ENCODE data around the gene N4BP3.
A peak's percentile ranks its signal among the peaks of the same experiment; 100 is the strongest.
"Not testable (repeated sequence)": the region's sequence is repeated elsewhere in the genome, so short reads cannot be mapped to it uniquely, and the experiment has no call there.

Gene N4BP3, protein sequence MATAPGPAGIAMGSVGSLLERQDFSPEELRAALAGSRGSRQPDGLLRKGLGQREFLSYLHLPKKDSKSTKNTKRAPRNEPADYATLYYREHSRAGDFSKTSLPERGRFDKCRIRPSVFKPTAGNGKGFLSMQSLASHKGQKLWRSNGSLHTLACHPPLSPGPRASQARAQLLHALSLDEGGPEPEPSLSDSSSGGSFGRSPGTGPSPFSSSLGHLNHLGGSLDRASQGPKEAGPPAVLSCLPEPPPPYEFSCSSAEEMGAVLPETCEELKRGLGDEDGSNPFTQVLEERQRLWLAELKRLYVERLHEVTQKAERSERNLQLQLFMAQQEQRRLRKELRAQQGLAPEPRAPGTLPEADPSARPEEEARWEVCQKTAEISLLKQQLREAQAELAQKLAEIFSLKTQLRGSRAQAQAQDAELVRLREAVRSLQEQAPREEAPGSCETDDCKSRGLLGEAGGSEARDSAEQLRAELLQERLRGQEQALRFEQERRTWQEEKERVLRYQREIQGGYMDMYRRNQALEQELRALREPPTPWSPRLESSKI

GRCh38 chr5:178113141-178113787, at the start of gene N4BP3:
TSS of gene N4BP3 (plus strand) at chr5:178113532. CDS start at chr5:178119584, 6,052 bp downstream.
- peak within 1 kb of the TSS in 1 of 2 donors; percentile 20 for H3K4me3 ChIP-seq (ENCODE audit: low read depth in 1 of 2, low read length in 2 of 2)
- no peaks in the 10 kb centered on the region for H3K36me3 ChIP-seq (ENCODE audit: insufficient read depth, low read length)
- H3K27me3 ChIP-seq (ENCODE audit: control insufficient read depth in 1 of 2, insufficient read depth in 2 of 2, low read length in 2 of 2): peaks cover 17 to 48% of the 10 kb centered on the region in 2 donors
- no peaks in the 10 kb centered on the region for H3K9me3 ChIP-seq (ENCODE audit: low read length)
- H3K9ac ChIP-seq (ENCODE audit: low read length): no peak within 1 kb of the TSS
- no peak within 1 kb of the TSS for H3K27ac ChIP-seq (ENCODE audit: low read depth, low read length)
- no peaks in the 10 kb centered on the region for H3K4me1 ChIP-seq (ENCODE audit: insufficient read depth, low read length)

GRCh38 chr5:178067755-178068154, 45.6 kb upstream of the N4BP3 start:
- H3K27ac ChIP-seq (ENCODE audit: low read depth, low read length): no peak overlapping the region
- no peak overlapping the region for H3K9ac ChIP-seq (ENCODE audit: low read length)
- no peak overlapping the region for H3K4me3 ChIP-seq (ENCODE audit: low read depth in 1 of 2, low read length in 2 of 2)
- no peaks in the 10 kb centered on the region for H3K36me3 ChIP-seq (ENCODE audit: insufficient read depth, low read length)
- H3K27me3 ChIP-seq (ENCODE audit: control insufficient read depth in 1 of 2, insufficient read depth in 2 of 2, low read length in 2 of 2): no peaks in the 10 kb centered on the region
- no peaks in the 10 kb centered on the region for H3K9me3 ChIP-seq (ENCODE audit: low read length)
- H3K4me1 ChIP-seq (ENCODE audit: insufficient read depth, low read length): no peaks in the 10 kb centered on the region

GRCh38 chr5:178068293-178068692, 45.0 kb upstream of the N4BP3 start:
- H3K36me3 ChIP-seq (ENCODE audit: insufficient read depth, low read length): no peaks in the 10 kb centered on the region
- H3K27ac ChIP-seq (ENCODE audit: low read depth, low read length): no peak overlapping the region
- H3K4me1 ChIP-seq (ENCODE audit: insufficient read depth, low read length): no peaks in the 10 kb centered on the region
- no peak overlapping the region for H3K4me3 ChIP-seq (ENCODE audit: low read depth in 1 of 2, low read length in 2 of 2)
- H3K9me3 ChIP-seq (ENCODE audit: low read length): no peaks in the 10 kb centered on the region
- H3K27me3 ChIP-seq (ENCODE audit: control insufficient read depth in 1 of 2, insufficient read depth in 2 of 2, low read length in 2 of 2): no peaks in the 10 kb centered on the region
- no peak overlapping the region for H3K9ac ChIP-seq (ENCODE audit: low read length)

GRCh38 chr5:178069909-178070308, 43.4 kb upstream of the N4BP3 start:
- H3K9ac ChIP-seq (ENCODE audit: low read length): no peak overlapping the region
- H3K27ac ChIP-seq (ENCODE audit: low read depth, low read length): no peak overlapping the region
- no peaks in the 10 kb centered on the region for H3K36me3 ChIP-seq (ENCODE audit: insufficient read depth, low read length)
- H3K4me3 ChIP-seq (ENCODE audit: low read depth in 1 of 2, low read length in 2 of 2): no peak overlapping the region
- no peaks in the 10 kb centered on the region for H3K4me1 ChIP-seq (ENCODE audit: insufficient read depth, low read length)
- no peaks in the 10 kb centered on the region for H3K27me3 ChIP-seq (ENCODE audit: control insufficient read depth in 1 of 2, insufficient read depth in 2 of 2, low read length in 2 of 2)
- H3K9me3 ChIP-seq (ENCODE audit: low read length): no peaks in the 10 kb centered on the region

- H3K9ac ChIP-seq (ENCODE audit: low read length): no peak overlapping the region
- H3K27ac ChIP-seq (ENCODE audit: low read depth, low read length): no peak overlapping the region
- H3K4me1 ChIP-seq (ENCODE audit: insufficient read depth, low read length): no peaks in the 10 kb centered on the region
- no peaks in the 10 kb centered on the region for H3K9me3 ChIP-seq (ENCODE audit: low read length)
- no peaks in the 10 kb centered on the region for H3K36me3 ChIP-seq (ENCODE audit: insufficient read depth, low read length)
- peaks cover 7 to 8% of the 10 kb centered on the region in 2 donors for H3K27me3 ChIP-seq (ENCODE audit: control insufficient read depth in 1 of 2, insufficient read depth in 2 of 2, low read length in 2 of 2)
- H3K4me3 ChIP-seq (ENCODE audit: low read depth in 1 of 2, low read length in 2 of 2): no peak overlapping the region
Observed at GRCh38 chr5:178071108-178071507, 42.2 kb upstream of the N4BP3 start.

- no peaks in the 10 kb centered on the region for H3K4me1 ChIP-seq (ENCODE audit: insufficient read depth, low read length)
- H3K27ac ChIP-seq (ENCODE audit: low read depth, low read length): no peak overlapping the region
- H3K9me3 ChIP-seq (ENCODE audit: low read length): no peaks in the 10 kb centered on the region
- no peak overlapping the region for H3K9ac ChIP-seq (ENCODE audit: low read length)
- H3K36me3 ChIP-seq (ENCODE audit: insufficient read depth, low read length): no peaks in the 10 kb centered on the region
- peaks cover 8 to 9% of the 10 kb centered on the region in 2 donors for H3K27me3 ChIP-seq (ENCODE audit: control insufficient read depth in 1 of 2, insufficient read depth in 2 of 2, low read length in 2 of 2)
- H3K4me3 ChIP-seq (ENCODE audit: low read depth in 1 of 2, low read length in 2 of 2): no peak overlapping the region
Observed at GRCh38 chr5:178072749-178073148, 40.6 kb upstream of the N4BP3 start.

DNA sequence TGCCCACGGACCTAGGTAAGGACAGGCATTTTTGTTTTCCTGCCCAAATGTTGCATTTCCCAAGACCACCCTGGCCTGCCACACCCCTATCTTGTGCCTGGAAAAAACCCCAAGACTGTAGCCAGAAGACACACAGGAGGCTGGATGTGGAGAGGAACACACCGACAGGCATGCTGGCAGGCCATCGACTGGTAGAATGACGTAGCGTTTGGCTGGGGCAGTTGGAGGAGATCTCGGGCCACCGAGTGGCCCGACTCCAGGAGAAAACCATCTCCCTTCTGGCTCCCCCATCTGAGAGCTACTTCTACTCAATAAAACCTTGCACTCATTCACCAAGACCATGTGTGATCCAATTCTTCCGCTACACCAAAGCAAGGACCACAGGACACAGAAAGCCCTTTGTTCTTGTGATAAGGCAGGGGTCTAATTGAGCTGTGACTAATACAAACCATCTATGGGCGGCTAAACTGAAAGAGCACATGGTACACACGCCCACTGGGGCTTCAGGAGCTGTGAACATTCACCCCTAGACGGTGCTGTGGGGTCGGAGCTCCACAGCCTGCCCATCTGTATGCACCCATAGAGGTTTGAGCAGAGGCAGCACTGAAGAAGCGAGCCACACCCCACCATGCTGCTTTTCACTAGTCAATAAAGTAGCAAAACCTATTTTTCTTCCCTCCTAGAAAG, 38.9 kb upstream of the N4BP3 start:
- H3K4me1 ChIP-seq (ENCODE audit: insufficient read depth, low read length): no peaks in the 10 kb centered on the region
- no peak overlapping the region for H3K27ac ChIP-seq (ENCODE audit: low read depth, low read length)
- H3K27me3 ChIP-seq (ENCODE audit: control insufficient read depth in 1 of 2, insufficient read depth in 2 of 2, low read length in 2 of 2): peaks cover 8 to 9% of the 10 kb centered on the region in 2 donors

GRCh38 chr5:178076965-178077364, 36.4 kb upstream of the N4BP3 start:
- not testable (repeated sequence) for H3K27ac ChIP-seq (ENCODE audit: low read depth, low read length); H3K4me1 ChIP-seq (ENCODE audit: insufficient read depth, low read length); H3K4me3 ChIP-seq (ENCODE audit: low read depth in 1 of 2, low read length in 2 of 2); H3K36me3 ChIP-seq (ENCODE audit: insufficient read depth, low read length); H3K27me3 ChIP-seq (ENCODE audit: control insufficient read depth in 1 of 2, insufficient read depth in 2 of 2, low read length in 2 of 2); H3K9ac ChIP-seq (ENCODE audit: low read length); H3K9me3 ChIP-seq (ENCODE audit: low read length)

More for the DNA sequence above, 38.9 kb upstream of the N4BP3 start:
- Histone ChIP-seq H3K9me3 (ENCODE audit: low read length) (no peaks in the 10 kb centered on the region), H3K36me3 (ENCODE audit: insufficient read depth, low read length) (no peaks in the 10 kb centered on the region), H3K9ac (ENCODE audit: low read length) (no peak overlapping the region), H3K4me3 (ENCODE audit: low read depth in 1 of 2, low read length in 2 of 2) (no peak overlapping the region)

DNA sequence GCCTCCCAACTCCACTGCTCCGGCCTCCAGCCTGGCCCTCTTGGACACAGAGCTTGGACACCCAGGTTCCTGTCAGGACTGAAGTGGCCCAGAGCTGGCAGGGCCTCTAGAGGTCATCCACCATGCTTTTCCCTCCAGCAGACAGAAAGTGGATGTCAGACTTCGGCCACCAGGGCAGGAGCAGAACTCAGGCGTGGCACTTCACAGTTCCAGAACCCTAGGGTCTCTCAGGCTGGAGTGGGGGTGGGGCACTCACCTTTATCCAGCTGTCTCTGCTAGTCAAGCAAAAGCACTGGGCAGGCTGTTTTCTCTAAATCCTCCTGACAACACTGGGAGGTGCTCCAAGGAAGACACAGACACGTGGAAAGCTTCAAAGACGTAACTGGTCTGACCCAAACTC, 35.6 kb upstream of the N4BP3 start:
- no peak overlapping the region for H3K9ac ChIP-seq (ENCODE audit: low read length)
- H3K27ac ChIP-seq (ENCODE audit: low read depth, low read length): no peak overlapping the region
- no peak overlapping the region for H3K4me3 ChIP-seq (ENCODE audit: low read depth in 1 of 2, low read length in 2 of 2)
- H3K4me1 ChIP-seq (ENCODE audit: insufficient read depth, low read length): no peaks in the 10 kb centered on the region
- H3K36me3 ChIP-seq (ENCODE audit: insufficient read depth, low read length): no peaks in the 10 kb centered on the region
- H3K9me3 ChIP-seq (ENCODE audit: low read length): no peaks in the 10 kb centered on the region
- H3K27me3 ChIP-seq (ENCODE audit: control insufficient read depth in 1 of 2, insufficient read depth in 2 of 2, low read length in 2 of 2): peaks cover 8 to 9% of the 10 kb centered on the region in 2 donors

DNA sequence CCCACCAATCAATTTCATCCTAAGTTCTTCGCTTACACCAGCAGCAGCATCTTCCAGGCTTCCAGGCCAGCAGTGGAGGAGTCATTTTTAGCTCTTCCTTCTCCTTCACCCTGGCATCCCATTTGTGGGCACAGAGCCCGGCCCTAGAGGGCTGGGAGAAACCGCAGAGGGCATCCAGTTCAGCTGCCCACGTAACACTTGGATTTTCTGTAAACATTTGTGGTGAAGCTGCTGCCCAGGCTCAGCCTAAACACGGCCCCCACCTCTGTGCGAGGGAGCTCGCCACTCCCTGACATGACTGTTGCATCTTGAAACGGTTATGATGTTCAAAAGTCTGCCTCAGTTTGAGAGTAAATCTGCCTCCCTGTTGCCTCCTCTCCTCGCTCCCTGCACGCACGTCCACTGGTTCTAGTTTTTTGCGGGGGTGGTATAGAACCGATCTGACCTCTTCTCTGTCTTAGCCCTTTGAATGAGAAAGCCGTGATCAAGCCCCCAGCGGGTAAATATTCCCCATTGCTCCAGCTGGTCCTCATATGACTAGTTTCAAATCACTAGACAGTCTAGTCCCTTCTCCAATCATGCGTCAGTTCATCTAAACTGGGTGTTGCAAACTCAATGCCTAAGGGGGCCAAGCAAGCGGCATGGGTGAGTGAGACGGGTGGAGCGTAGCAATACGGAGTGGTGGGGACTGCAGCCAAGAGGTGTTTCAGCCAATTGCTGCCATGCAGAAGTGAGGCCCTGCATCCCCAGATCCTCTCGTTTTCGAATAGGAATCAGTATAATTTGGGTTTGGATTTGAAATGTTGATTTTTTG, 34.9 kb upstream of the N4BP3 start:
- Histone ChIP-seq H3K9me3 (ENCODE audit: low read length) (no peaks in the 10 kb centered on the region), H3K36me3 (ENCODE audit: insufficient read depth, low read length) (no peaks in the 10 kb centered on the region), H3K9ac (ENCODE audit: low read length) (no peak overlapping the region), H3K4me3 (ENCODE audit: low read depth in 1 of 2, low read length in 2 of 2) (no peak overlapping the region), H3K27ac (ENCODE audit: low read depth, low read length) (no peak overlapping the region), H3K4me1 (ENCODE audit: insufficient read depth, low read length) (no peaks in the 10 kb centered on the region), H3K27me3 (ENCODE audit: control insufficient read depth in 1 of 2, insufficient read depth in 2 of 2, low read length in 2 of 2) (peaks cover 8 to 9% of the 10 kb centered on the region in 2 donors)

DNA sequence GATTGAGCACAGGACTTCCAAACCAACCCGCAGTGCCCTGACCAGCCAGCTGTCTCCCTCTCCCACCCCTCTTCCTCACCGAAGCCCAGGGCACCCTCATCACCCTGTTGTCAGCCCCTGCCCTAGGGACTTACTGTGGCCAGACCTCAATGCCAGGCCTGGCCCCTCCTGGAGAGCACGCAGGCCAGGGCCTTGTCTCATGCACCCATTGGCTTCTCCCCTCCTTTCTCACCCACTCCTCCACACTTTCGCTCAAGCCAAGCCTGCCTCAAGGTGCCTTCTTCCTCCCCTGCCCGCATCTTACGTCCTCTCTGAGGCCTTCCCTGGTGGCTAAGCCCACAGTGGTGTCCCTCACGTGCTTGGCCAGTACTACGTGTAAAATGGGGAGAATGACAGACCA, 33.3 kb upstream of the N4BP3 start:
- Histone ChIP-seq H3K9ac (ENCODE audit: low read length) (no peak overlapping the region), H3K27me3 (ENCODE audit: control insufficient read depth in 1 of 2, insufficient read depth in 2 of 2, low read length in 2 of 2) (peaks cover 8 to 9% of the 10 kb centered on the region in 2 donors), H3K36me3 (ENCODE audit: insufficient read depth, low read length) (no peaks in the 10 kb centered on the region), H3K9me3 (ENCODE audit: low read length) (no peaks in the 10 kb centered on the region), H3K4me3 (ENCODE audit: low read depth in 1 of 2, low read length in 2 of 2) (no peak overlapping the region), H3K4me1 (ENCODE audit: insufficient read depth, low read length) (no peaks in the 10 kb centered on the region), H3K27ac (ENCODE audit: low read depth, low read length) (no peak overlapping the region)

Data from muscle layer of colon (tissue), 2 donors.